ENCODE results near the gene PCDHGA7.
A peak's percentile ranks its signal among the peaks of the same experiment; 100 is the strongest.
"Not testable (repeated sequence)": the region's sequence is repeated elsewhere in the genome, so short reads cannot be mapped to it uniquely, and the experiment has no call there.

The PCDHGA7 gene

DNA sequence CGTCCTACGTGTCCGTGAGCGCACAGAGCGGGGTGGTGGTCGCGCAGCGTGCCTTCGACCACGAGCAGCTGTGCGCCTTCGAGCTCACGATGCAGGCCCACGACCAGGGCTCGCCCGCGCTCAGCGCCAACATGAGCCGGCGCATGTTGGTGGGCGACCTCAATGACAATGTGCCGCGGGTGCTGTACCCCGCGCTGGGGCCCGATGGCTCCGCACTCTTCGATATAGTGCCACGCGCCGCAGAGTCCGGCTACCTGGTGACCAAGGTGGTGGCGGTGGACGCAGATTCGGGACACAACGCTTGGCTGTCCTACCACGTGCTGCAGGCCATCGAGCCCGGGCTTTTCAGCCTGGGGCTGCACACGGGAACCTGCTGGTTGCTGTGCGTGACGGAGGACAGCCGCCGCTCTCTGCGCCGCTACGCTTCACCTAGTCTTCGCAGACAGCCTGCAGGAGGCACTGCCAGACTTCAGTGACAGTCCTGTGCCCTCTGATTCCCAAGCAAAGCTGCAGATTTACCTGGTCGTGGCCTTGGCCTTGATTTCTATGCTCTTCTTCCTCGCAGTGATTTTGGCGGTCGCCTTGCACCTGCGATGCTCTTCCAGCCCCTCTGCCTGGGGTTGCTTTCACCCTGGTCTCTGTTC is 45.4 kb downstream of the PCDHGA7 start:
- TF ChIP-seq, protein P1, sequence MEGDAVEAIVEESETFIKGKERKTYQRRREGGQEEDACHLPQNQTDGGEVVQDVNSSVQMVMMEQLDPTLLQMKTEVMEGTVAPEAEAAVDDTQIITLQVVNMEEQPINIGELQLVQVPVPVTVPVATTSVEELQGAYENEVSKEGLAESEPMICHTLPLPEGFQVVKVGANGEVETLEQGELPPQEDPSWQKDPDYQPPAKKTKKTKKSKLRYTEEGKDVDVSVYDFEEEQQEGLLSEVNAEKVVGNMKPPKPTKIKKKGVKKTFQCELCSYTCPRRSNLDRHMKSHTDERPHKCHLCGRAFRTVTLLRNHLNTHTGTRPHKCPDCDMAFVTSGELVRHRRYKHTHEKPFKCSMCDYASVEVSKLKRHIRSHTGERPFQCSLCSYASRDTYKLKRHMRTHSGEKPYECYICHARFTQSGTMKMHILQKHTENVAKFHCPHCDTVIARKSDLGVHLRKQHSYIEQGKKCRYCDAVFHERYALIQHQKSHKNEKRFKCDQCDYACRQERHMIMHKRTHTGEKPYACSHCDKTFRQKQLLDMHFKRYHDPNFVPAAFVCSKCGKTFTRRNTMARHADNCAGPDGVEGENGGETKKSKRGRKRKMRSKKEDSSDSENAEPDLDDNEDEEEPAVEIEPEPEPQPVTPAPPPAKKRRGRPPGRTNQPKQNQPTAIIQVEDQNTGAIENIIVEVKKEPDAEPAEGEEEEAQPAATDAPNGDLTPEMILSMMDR (IDR thresholded peaks at IDR 0.05; ENCODE audit: low read depth, low read length): no peak
- no peak overlapping the region for H3K4me3 ChIP-seq (ENCODE audit: low read depth, low read length)
- no peak for DNase-seq (ENCODE audit: low read depth, low spot score)
- in situ Hi-C loops (cut with HindIII; ENCODE audit: low sequenced_read_pairs): no loop called here

DNA sequence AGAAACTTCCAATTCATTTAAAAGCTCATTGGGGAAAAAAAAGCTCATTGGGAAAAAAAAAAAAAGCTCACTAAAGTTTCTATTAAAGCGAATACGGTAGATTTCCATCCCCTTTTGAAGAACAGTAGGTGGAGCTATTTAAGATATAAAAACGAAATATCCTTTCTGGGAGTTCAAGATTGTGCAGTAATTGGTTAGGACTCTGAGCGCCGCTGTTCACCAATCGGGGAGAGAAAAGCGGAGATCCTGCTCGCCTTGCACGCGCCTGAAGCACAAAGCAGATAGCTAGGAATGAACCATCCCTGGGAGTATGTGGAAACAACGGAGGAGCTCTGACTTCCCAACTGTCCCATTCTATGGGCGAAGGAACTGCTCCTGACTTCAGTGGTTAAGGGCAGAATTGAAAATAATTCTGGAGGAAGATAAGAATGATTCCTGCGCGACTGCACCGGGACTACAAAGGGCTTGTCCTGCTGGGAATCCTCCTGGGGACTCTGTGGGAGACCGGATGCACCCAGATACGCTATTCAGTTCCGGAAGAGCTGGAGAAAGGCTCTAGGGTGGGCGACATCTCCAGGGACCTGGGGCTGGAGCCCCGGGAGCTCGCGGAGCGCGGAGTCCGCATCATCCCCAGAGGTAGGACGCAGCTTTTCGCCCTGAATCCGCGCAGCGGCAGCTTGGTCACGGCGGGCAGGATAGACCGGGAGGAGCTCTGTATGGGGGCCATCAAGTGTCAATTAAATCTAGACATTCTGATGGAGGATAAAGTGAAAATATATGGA is 48.0 kb downstream of the PCDHGA7 start, which contains the start of gene PCDHGA12:
PCDHGA12 (plus strand) TSS at position 176 of the 782 bp plus-strand sequence; CDS start at position 429, 253 bp downstream.
- peak within 1 kb of the TSS; percentile 37 for H3K4me3 ChIP-seq (ENCODE audit: low read depth, low read length)
- TF ChIP-seq, protein P1 (IDR thresholded peaks at IDR 0.05; ENCODE audit: low read depth, low read length): peak; percentile 63
- in situ Hi-C loops (cut with HindIII; ENCODE audit: low sequenced_read_pairs): no loop called here
- DNase-seq (ENCODE audit: low read depth, low spot score): peak; percentile 91

GRCh38 chr5:141431286-141431685 is 48.7 kb downstream of the PCDHGA7 start:
- peak overlapping the region; percentile 37 for H3K4me3 ChIP-seq (ENCODE audit: low read depth, low read length)
- DNase-seq (ENCODE audit: low read depth, low spot score): peak; percentile 27
- in situ Hi-C loops (cut with HindIII; ENCODE audit: low sequenced_read_pairs): no loop called here
- TF ChIP-seq, protein P1 (IDR thresholded peaks at IDR 0.05; ENCODE audit: low read depth, low read length): no peak

DNA sequence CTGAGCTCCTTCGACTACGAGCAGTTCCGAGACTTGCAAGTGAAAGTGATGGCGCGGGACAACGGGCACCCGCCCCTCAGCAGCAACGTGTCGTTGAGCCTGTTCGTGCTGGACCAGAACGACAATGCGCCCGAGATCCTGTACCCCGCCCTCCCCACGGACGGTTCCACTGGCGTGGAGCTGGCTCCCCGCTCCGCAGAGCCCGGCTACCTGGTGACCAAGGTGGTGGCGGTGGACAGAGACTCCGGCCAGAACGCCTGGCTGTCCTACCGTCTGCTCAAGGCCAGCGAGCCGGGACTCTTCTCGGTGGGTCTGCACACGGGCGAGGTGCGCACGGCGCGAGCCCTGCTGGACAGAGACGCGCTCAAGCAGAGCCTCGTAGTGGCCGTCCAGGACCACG is 49.8 kb downstream of the PCDHGA7 start:
- in situ Hi-C loops (cut with HindIII; ENCODE audit: low sequenced_read_pairs); H3K4me3 ChIP-seq (ENCODE audit: low read depth, low read length); DNase-seq (ENCODE audit: low read depth, low spot score): not testable (repeated sequence)

DNA sequence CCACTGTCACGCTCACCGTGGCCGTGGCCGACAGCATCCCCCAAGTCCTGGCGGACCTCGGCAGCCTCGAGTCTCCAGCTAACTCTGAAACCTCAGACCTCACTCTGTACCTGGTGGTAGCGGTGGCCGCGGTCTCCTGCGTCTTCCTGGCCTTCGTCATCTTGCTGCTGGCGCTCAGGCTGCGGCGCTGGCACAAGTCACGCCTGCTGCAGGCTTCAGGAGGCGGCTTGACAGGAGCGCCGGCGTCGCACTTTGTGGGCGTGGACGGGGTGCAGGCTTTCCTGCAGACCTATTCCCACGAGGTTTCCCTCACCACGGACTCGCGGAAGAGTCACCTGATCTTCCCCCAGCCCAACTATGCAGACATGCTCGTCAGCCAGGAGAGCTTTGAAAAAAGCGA is 50.2 kb downstream of the PCDHGA7 start:
- in situ Hi-C loops (cut with HindIII; ENCODE audit: low sequenced_read_pairs); H3K4me3 ChIP-seq (ENCODE audit: low read depth, low read length); DNase-seq (ENCODE audit: low read depth, low spot score): not testable (repeated sequence)

- DNase-seq (ENCODE audit: low read depth, low spot score): no peak
- H3K4me3 ChIP-seq (ENCODE audit: low read depth, low read length): no peak overlapping the region
- TF ChIP-seq, protein P1 (IDR thresholded peaks at IDR 0.05; ENCODE audit: low read depth, low read length): no peak
- in situ Hi-C loops (cut with HindIII; ENCODE audit: low sequenced_read_pairs): no loop called here
These were observed 51.5 kb downstream of the PCDHGA7 start for GRCh38 chr5:141434006-141434405.

Data from astrocyte of the spinal cord (primary cell).